ENCODE measurements around the gene UBE3B. TPM values are rescaled to one million over a fixed set of nuclear protein-coding genes. Genes with fewer than 3 reads are reported as not detected.

Gene UBE3B
- total RNA-seq, 4 donors from 2014 or later, result 42.7 to 49.9 (median 46.3) TPM

GRCh38 chr12:109537136-109537535, 59.7 kb downstream of the UBE3B start:
- intact Hi-C loops (cut with DNase I; ENCODE audit: low total_unique reads), result no loop called here
- 92 to 94% methylated on average over 8 of the region's 8 CpGs for WGBS, 2 donors
- H3K4me3 ChIP-seq (ENCODE audit: low read depth, poor library complexity, severe bottlenecking), result no peak overlapping the region
- no peak for DNase-seq (ENCODE audit: low spot score in 2 of 2)
- TF ChIP-seq, protein P1, sequence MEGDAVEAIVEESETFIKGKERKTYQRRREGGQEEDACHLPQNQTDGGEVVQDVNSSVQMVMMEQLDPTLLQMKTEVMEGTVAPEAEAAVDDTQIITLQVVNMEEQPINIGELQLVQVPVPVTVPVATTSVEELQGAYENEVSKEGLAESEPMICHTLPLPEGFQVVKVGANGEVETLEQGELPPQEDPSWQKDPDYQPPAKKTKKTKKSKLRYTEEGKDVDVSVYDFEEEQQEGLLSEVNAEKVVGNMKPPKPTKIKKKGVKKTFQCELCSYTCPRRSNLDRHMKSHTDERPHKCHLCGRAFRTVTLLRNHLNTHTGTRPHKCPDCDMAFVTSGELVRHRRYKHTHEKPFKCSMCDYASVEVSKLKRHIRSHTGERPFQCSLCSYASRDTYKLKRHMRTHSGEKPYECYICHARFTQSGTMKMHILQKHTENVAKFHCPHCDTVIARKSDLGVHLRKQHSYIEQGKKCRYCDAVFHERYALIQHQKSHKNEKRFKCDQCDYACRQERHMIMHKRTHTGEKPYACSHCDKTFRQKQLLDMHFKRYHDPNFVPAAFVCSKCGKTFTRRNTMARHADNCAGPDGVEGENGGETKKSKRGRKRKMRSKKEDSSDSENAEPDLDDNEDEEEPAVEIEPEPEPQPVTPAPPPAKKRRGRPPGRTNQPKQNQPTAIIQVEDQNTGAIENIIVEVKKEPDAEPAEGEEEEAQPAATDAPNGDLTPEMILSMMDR (IDR thresholded peaks at IDR 0.05), result no peak
- TF ChIP-seq POLR2A (IDR thresholded peaks at IDR 0.05), result no peak

DNA sequence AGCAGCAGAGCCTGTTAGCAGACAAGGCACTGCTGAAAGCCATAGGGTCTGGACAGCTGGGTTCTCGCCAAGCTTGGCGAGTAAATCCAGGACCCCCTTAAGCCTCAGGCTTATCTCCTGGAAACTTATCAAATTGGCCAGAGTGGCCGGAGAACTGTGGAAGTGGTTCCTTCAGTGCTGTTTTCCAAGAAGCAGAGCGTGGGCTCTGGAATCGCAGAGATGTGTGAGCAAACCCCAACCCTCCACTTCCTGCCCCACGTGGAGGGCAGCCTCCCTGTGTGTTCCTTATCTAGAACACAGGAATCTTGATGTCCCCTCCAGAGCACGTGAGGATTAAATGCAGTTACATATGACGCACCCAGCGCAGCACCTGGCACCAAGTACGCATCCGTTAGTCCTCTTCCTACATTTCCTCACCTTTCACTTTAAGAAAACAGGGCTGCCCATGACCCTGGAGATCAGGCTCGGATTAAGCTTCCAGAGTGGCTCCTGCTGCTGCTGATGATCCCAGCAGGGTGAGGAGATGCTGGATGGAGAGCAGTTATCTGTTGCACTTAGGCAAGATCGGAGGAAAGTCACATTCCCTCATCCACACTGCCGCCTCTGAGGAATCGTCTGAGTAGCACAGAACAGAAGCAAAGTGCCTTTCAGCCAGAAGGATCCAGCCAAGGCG, 60.9 kb downstream of the UBE3B start:
- WGBS, 2 donors, result 90% methylated on average over 14 to 16 of the region's 16 CpGs
- no peak for TF ChIP-seq POLR2A (IDR thresholded peaks at IDR 0.05)
- TF ChIP-seq, protein P1 (IDR thresholded peaks at IDR 0.05), result no peak
- no peak for DNase-seq (ENCODE audit: low spot score in 2 of 2)
- no peak overlapping the region for H3K4me3 ChIP-seq (ENCODE audit: low read depth, poor library complexity, severe bottlenecking)
- intact Hi-C loops (cut with DNase I; ENCODE audit: low total_unique reads), result no loop called here

DNA sequence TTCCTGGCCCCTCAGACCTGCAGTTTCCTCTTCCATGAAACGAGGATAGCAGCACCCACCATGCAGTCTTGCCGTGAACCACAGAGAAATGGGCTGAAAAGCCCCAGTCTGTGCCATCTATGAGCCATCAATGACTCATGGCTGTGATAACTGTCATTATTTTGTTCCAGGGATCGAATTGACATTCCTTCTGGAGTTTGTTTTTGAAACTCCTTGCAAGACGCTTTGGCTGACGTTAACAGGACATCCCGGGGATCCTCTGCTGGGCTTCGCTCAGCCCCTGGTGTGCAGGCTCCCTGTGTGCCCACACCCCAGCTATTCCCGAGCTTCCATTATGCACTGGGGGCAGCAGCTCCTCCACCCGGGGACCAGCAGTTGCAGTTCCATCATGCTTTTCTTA, 62.1 kb downstream of the UBE3B start:
- TF ChIP-seq POLR2A (IDR thresholded peaks at IDR 0.05), result no peak
- TF ChIP-seq, protein P1 (IDR thresholded peaks at IDR 0.05), result no peak
- WGBS, 2 donors, result 60 to 74% methylated on average over 9 of the region's 9 CpGs
- intact Hi-C loops (cut with DNase I; ENCODE audit: low total_unique reads), result no loop called here
- no peak for DNase-seq (ENCODE audit: low spot score in 2 of 2)
- no peak overlapping the region for H3K4me3 ChIP-seq (ENCODE audit: low read depth, poor library complexity, severe bottlenecking)

DNA sequence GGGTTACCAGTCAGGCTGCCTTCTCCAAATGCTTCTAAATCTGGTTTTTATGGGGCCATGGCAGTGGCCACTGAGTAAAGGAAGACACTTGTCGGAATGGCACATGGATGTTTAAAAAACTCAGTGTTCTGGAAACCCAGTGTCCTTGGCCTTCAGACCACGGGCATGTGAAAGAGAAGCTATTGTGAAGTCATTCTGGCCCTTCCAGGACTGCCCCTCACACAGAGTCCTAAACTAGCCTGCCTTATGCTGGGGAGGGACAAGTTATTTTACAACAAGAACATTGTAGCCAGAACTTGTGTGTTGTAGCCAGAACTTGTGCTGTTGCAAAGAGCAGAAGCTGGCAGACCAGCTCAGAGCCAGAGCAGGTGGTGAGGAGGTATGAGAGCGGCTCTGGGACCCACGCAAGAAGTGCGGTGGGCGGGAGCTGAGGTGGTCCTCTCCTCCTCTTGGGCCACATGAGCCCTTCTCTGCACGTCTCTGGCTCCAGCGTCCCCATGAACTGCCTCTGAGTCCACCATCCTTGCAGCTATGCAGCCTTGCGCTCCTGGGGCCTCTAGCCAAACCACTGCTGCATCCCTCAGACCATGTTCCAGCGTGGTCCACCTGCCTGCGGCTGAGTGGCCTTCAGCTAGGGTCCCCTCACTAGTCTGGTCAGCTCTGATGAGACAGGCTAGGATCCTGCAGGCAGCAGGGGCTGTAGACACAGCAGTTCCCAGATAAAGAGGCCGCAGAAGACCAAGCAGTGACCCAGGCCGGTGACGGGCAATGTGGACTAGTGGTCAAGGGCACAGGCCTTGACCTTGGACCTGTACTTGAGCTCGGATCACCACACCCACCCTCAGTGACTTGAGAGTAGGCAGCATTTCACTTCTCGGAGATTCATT, 63.3 kb downstream of the UBE3B start:
- intact Hi-C loops (cut with DNase I; ENCODE audit: low total_unique reads), result no loop called here
- TF ChIP-seq, protein P1 (IDR thresholded peaks at IDR 0.05), result no peak
- TF ChIP-seq POLR2A (IDR thresholded peaks at IDR 0.05), result no peak
- no peak overlapping the region for H3K4me3 ChIP-seq (ENCODE audit: low read depth, poor library complexity, severe bottlenecking)
- DNase-seq (ENCODE audit: low spot score in 2 of 2), result no peak
- 82 to 87% methylated on average over 16 of the region's 16 CpGs for WGBS, 2 donors

- H3K4me3 ChIP-seq (ENCODE audit: low read depth, poor library complexity, severe bottlenecking), result no peak overlapping the region
- WGBS, 2 donors, result 52 to 66% methylated on average over 4 of the region's 4 CpGs
- TF ChIP-seq, protein P1 (IDR thresholded peaks at IDR 0.05), result no peak
- TF ChIP-seq POLR2A (IDR thresholded peaks at IDR 0.05), result no peak
- intact Hi-C loops (cut with DNase I; ENCODE audit: low total_unique reads), result no loop called here
- no peak for DNase-seq (ENCODE audit: low spot score in 2 of 2)
Measured at GRCh38 chr12:109541413-109541726, 63.9 kb downstream of the UBE3B start.

All from lower leg skin (tissue), 4 donors.